SK-MEL-5 (cell line): Measurements from ENCODE around the gene CHCHD4. TPM values are rescaled to one million over a fixed set of nuclear protein-coding genes. Genes with fewer than 3 reads are reported as not detected.
"Not testable (repeated sequence)": the region's sequence is repeated elsewhere in the genome, so short reads cannot be mapped to it uniquely, and the experiment has no call there.

ENCODE experiments used
- DNase-seq: peaks from one replicate; pipeline ENCODE4 v3.0.0-alpha.2; 2016; ENCODE audit warnings: low read depth, low spot score
- in situ Hi-C: cut with HindIII; loops from 2 replicates; pipeline ENCODE4 v1.10.0; 2016; ENCODE audit warnings: low sequenced_read_pairs, high pct_unique_total_duplicates, low pct_unique_long_range_greater_than_20kb
- total RNA-seq: library from RNA; depleted of rRNA; stranded (reverse); fragments of >200 nt; shearing (Covaris generic); gene quantifications from 2 replicates; pipeline ENCODE4 v1.2.3, GENCODE V29; 2014; rRNA removed

Gene CHCHD4
- total RNA-seq, 1 experiment from 2014 or later: 41.0 TPM

GRCh38 chr3:14110699-14111098 is 14.0 kb downstream of the CHCHD4 start:
- no peak for DNase-seq
- in situ Hi-C loops: no loop called here

DNA sequence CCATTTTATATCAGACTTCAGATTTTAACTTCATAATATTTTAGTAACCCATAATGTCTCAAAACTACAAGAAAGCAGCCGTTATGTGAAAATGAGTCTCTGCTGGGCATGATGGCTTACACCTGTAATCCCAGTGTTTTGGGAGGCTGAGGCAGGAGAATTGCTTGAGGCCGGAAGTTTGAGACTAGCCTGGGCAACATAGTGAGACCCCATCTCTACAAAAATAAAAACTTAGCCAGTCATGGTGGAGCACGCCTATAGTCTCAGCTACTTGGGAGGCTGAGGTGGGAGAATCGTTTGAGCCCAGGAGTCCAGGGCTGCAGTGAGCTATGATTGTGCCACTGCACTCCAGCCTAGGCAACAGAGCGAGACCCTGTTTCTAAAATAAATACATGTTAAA is 14.8 kb downstream of the CHCHD4 start:
- DNase-seq, in situ Hi-C loops: not testable (repeated sequence)

DNA sequence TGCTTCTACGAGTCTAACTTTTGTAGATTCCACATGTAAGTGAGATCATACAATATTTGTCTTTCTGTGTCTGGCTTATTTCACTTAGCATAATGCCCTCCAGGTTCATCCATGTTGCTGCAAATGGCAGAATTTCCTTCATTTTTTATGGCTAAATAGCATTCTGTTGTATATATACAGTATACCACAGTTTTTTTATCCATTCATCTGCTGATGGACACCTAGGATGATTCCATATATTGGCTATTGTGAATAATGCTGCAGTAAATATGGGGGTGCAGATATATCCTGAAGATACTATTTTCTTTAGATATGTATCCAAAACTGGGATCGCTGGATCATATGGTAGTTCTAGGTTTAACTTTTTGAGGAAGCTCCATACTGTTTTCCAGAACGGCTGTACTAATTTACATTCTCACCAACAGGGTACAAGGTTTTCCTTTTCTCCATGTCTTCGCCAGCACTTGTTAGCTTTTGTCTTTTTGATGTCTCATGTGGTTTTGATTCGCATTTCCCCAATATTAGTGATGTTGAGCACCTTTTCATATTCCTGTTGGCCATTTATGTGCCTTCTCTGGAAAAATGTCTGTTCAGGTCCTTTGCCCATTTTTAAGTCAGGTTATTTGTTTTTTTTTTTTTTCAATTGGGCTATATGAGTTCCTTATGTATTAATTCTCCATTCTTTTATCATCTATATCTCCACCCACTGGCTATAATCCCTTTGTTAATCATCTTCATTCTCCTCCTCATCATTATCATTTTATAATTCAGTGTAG is 26.9 kb downstream of the CHCHD4 start:
- no peak for DNase-seq
- in situ Hi-C loops: no loop called here

DNA sequence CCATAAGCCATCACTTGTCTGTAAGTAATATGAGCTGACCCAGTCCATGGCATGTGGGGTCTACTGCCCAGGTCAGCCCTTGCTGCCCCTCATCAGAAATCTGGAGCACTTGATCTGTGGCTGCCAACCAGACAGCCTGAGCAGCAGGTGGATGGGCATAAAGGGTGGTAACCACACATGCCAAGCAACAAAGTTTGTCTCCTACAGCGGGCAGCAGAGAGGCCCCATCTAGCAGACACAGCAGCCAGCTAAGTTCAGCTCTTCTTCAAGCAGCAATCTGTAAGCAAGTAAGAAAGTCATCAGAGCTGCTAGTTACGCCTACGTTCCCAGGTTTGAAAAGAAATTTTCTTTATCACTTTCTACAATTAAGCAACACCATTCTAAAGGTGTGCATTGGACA is 27.9 kb downstream of the CHCHD4 start:
- DNase-seq: peak; percentile 36

GRCh38 chr3:14093831-14094230 is 30.8 kb downstream of the CHCHD4 start:
- in situ Hi-C loops: no loop called here

More for the DNA sequence above, 27.9 kb downstream of the CHCHD4 start:
- in situ Hi-C loops: no loop called here

GRCh38 chr3:14092464-14092863 is 32.2 kb downstream of the CHCHD4 start:
- no peak for DNase-seq
- in situ Hi-C loops: no loop called here

More at GRCh38 chr3:14093831-14094230, 30.8 kb downstream of the CHCHD4 start:
- no peak for DNase-seq

DNA sequence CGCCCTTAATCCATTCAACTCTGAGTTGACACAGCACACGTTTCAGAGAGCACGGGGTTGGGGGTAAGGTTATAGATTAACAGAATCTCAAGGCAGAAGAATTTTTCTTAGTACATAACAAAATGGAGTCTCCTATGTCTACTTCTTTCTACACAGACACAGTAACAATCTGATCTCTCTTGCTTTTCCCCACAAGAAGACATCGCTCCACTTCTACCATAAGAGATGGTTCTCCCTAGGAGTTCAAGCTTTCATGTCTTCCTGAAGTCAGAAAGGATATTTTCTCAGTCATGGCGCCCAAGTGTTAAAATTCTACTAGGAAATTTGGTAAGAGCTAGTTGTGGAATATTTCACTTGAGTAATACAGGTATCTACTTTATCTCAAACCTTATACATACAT is 32.7 kb downstream of the CHCHD4 start:
- in situ Hi-C loops, DNase-seq: not testable (repeated sequence)

DNA sequence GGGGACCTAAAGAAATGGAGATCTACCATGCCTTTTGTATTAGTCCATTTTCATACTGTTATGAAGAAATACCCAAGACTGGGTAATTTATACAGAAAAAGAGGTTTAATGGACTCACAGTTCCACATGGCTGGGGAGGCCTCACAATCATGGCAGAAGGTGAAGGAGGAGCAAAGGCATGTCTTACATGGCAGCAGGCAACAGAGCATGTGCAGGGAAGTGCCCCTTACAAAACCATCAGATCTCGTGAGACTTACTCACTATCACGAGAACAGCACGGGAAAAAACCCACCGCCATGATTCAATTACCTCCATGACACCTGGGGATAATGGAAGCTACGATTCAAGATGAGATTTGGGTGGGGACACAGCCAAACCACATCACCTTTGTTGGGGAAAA is 37.2 kb downstream of the CHCHD4 start:
- in situ Hi-C loops, DNase-seq: not testable (repeated sequence)

DNA sequence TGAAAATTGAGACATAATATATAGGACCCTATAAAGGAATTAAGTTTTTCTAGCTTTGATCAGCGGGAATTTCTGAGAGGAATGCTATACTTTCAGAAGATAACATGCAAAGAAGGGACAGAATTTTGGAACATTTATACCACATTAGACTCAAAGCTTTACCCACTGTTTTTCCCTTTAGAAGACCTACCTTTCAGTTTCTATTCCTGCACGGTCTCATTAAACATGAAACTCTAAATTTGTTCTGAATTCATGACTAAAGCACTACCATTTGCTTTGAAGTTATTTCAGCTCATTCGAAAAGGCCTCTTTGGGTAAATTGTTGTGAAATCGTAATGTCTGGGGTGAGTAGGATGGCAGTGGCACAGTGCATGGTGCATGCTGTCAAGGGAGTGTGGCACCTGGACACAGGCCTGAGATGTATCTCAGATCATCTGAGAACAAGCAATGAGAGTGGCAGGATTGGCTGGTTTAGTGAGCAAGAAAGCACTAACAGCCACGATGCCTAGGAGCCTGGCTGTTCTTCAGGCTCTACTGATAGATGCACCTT is 42.5 kb downstream of the CHCHD4 start:
- DNase-seq: no peak
- in situ Hi-C loops: no loop called here

GRCh38 chr3:14077310-14077709 is 47.4 kb downstream of the CHCHD4 start:
- DNase-seq: no peak
- in situ Hi-C loops: no loop called here

- DNase-seq, in situ Hi-C loops: not testable (repeated sequence)
Observed at GRCh38 chr3:14075233-14075632, 49.4 kb downstream of the CHCHD4 start.

DNA sequence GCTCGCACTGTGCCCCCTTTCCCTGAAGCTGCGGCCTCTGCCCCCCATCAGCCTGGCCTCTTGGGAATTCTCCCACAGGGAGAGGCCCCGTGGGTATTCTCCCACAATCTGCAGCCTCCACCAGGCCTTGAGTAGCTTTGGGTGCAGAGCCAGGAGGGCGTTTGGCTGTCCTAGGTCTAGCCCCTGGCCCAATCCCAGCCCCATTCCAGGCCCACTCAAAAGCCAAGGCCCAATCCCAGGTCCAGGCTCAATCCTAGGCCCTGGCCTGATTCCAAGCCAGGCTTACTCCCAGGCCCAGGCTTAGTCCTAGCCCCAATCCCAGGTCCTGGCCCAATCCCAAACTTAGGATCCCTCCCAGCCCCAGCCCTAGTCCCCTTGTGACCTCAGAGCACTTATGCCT is 59.8 kb downstream of the CHCHD4 start:
- in situ Hi-C loops: no loop called here
- DNase-seq: no peak

DNA sequence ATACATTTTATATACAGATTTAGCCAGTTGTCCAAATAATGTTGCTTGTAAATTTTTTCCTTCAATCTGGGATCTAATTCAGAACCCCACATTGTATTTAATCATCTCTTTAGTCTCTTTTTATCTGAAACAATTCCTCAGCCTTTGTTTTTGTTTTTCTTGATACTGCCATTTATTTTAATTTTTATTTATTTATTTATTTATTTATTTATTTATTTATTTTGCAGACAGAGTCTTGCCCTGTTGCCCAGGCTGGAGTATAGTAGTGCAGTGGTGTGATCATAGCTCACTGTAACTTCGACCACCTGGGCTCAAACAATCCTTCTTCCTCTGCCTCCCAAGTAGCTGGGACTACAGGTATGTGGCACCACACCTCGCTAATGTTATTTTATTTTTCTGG is 61.5 kb downstream of the CHCHD4 start:
- DNase-seq: no peak
- in situ Hi-C loops: no loop called here

Other genes starting within 250 kb of the CHCHD4 start
- not detected in 2 replicates for gene WNT7A, start 244.8 kb downstream of the CHCHD4 start, total RNA-seq
- 56.4 and 58.2 TPM in 2 replicates for gene TMEM43, start 182 bp upstream of the CHCHD4 start, total RNA-seq
- gene XPC, start 53.7 kb upstream of the CHCHD4 start, total RNA-seq: 25.3 and 25.9 TPM in 2 replicates
- gene LSM3, start 53.9 kb upstream of the CHCHD4 start, total RNA-seq: 17.4 and 17.8 TPM in 2 replicates